Right lobe of liver (tissue), 6 donors: ENCODE data around the gene POM121L2. TPM values are rescaled to one million over a fixed set of nuclear protein-coding genes. Genes with fewer than 3 reads are reported as not detected.

Experiments
- ATAC-seq, 4 donors: fragments of 200-7000 bp; cut with Tn5 transposase; one replicate each; pipeline ENCODE4 v1.9.1; 2020; ENCODE audit warnings: mild to moderate bottlenecking in 4 of 4, moderate library complexity in 4 of 4
- DNase-seq, 3 donors: peaks; one replicate each; pipeline ENCODE4 v3.0.0-alpha.2; 2020
- H3K27ac ChIP-seq, 3 donors: fragments of 200-600 bp; one replicate each; pipeline ENCODE4 v1.8.0; 2022
- H3K27me3 ChIP-seq, 2 donors: fragments of 200-600 bp; one replicate each; pipeline ENCODE4 v1.8.0; 2022
- H3K36me3 ChIP-seq, 4 donors: fragments of 200-600 bp; sonication (generic) in 1 of 4; one replicate each; pipeline versions ENCODE4 v1.5.1 to v1.8.0; 2017 to 2022; ENCODE audit warnings: control low read depth in 1 of 4
- H3K4me1 ChIP-seq, 4 donors: fragments of 200-600 bp; sonication (generic) in 1 of 4; one replicate each; pipeline versions ENCODE4 v1.5.1 to v1.8.0; 2017 to 2022; ENCODE audit warnings: control low read depth in 1 of 4
- H3K4me3 ChIP-seq, 3 donors: fragments of 200-600 bp; one replicate each; pipeline ENCODE4 v1.8.0; 2022
- H3K9me3 ChIP-seq, 4 donors: fragments of 200-600 bp; sonication (generic) in 1 of 4; one replicate each; pipeline versions ENCODE4 v1.5.1 to v1.8.0; 2017 to 2022; ENCODE audit warnings: control low read depth in 1 of 4
- CTCF ChIP-seq, 4 donors: fragments of 200-600 bp in 3 of 4; fragments of 450-650 bp in 1 of 4; IDR thresholded peaks; one replicate each; pipeline versions ENCODE4 v1.5.1 to v1.8.0; 2016 to 2022; ENCODE audit warnings: antibody characterized with exemption in 4 of 4, mild to moderate bottlenecking in 2 of 4
- POLR2A ChIP-seq: fragments of 450-650 bp; IDR thresholded peaks from one replicate; pipeline ENCODE4 v1.6.1; 2017; ENCODE audit warnings: antibody characterized with exemption, mild to moderate bottlenecking
- WGBS: methylation state at CpG from one replicate; pipeline ENCODE4 v1.1.6; 2018; ENCODE audit warnings: low coverage, low lambda C conversion rate; ENCODE audit not compliant: insufficient coverage; ENCODE audit errors: missing lambda C conversion rate; 5-methylcytosine and 5-hydroxymethylcytosine counted together
- intact Hi-C, 2 donors: fragments of 100-400 bp; cut with DNase I; formaldehyde crosslinking; loops; one replicate each; pipeline versions ENCODE4 v1.11.2 to v1.14.1; 2022
- total RNA-seq, 6 experiments: library from RNA; depleted of rRNA in 2 of 6; stranded (reverse); fragments of >200 nt in 2 of 6; fragmentation: NEBNext Ultra II Directional in 3 of 6; extraction: Animal tissue kit (Norgen Biotek cat#: 25700) in 3 of 6; gene quantifications; one replicate each; pipeline versions ENCODE4 v1.1.0 to v1.2.4, GENCODE V29; 2016 to 2023
- donor health status: DM: no; HTN: yes; CAD: no.
- donor health status: DM: no; HTN: no; CAD: no.
- donor health status: DM: no; HTN: no; CAD: no.
- donor health status: DM: no; HTN: yes; CAD: no.
- donor health status: DM: no; HTN: yes; CAD: no.

POM121L2 gene
- total RNA-seq, 6 experiments from 2014 or later = not detected

GRCh38 chr6:27290850-27291208, 21.2 kb downstream of the POM121L2 start:
- no peak for TF ChIP-seq POLR2A
- ATAC-seq (no peak), DNase-seq (no peak)
- H3K27me3 ChIP-seq = peaks cover 6 to 35% of the 10 kb centered on the region in 2 donors
- intact Hi-C loops = no loop called here
- no peaks in the 10 kb centered on the region for H3K9me3 ChIP-seq
- WGBS = 11% methylated on average over 10 of the region's 10 CpGs
- H3K27ac ChIP-seq = no peak overlapping the region
- no peaks in the 10 kb centered on the region for H3K4me1 ChIP-seq
- H3K36me3 ChIP-seq = no peaks in the 10 kb centered on the region
- H3K4me3 ChIP-seq = no peak overlapping the region

- Histone ChIP-seq H3K9me3 (no peaks in the 10 kb centered on the region), H3K36me3 (no peaks in the 10 kb centered on the region), H3K4me3 (no peak overlapping the region), H3K4me1 (no peaks in the 10 kb centered on the region), H3K27ac (no peak overlapping the region), H3K27me3 (peaks cover 6 to 35% of the 10 kb centered on the region in 2 donors)
- DNase-seq (no peak), ATAC-seq (no peak)
- intact Hi-C loops = no loop called here
- TF ChIP-seq CTCF (IDR thresholded peaks at IDR 0.05) = no peak
- no peak for TF ChIP-seq POLR2A
- 3% methylated on average over 25 of the region's 25 CpGs for WGBS
Observed at GRCh38 chr6:27290065-27290849, 21.8 kb downstream of the POM121L2 start.

- 4% methylated on average over 24 of the region's 33 CpGs for WGBS
- Histone ChIP-seq H3K27me3 (peaks cover 3 to 44% of the 10 kb centered on the region in 2 donors), H3K27ac (no peak overlapping the region), H3K4me3 (no peak overlapping the region), H3K4me1 (no peaks in the 10 kb centered on the region), H3K36me3 (no peaks in the 10 kb centered on the region), H3K9me3 (no peaks in the 10 kb centered on the region)
- TF ChIP-seq CTCF (IDR thresholded peaks at IDR 0.05) = no peak
- no peak for TF ChIP-seq POLR2A
- intact Hi-C loops = no loop called here
- ATAC-seq = no peak
- DNase-seq = no peak
Observed at GRCh38 chr6:27288136-27289044, 23.7 kb downstream of the POM121L2 start.

GRCh38 chr6:27287751-27288135, 24.3 kb downstream of the POM121L2 start:
- H3K4me3 ChIP-seq = no peak overlapping the region
- DNase-seq (no peak), ATAC-seq (no peak)
- no peaks in the 10 kb centered on the region for H3K36me3 ChIP-seq
- H3K27me3 ChIP-seq = peaks cover 4 to 42% of the 10 kb centered on the region in 2 donors
- H3K9me3 ChIP-seq = no peaks in the 10 kb centered on the region
- intact Hi-C loops = no loop called here
- 5% methylated on average over 8 of the region's 8 CpGs for WGBS
- no peaks in the 10 kb centered on the region for H3K4me1 ChIP-seq
- TF ChIP-seq POLR2A (no peak), CTCF (IDR thresholded peaks at IDR 0.05) (no peak)
- H3K27ac ChIP-seq = no peak overlapping the region

- intact Hi-C loops = no loop called here
- no peak overlapping the region for H3K4me3 ChIP-seq
- DNase-seq (no peak), ATAC-seq (no peak)
- H3K27me3 ChIP-seq = peaks cover 4 to 38% of the 10 kb centered on the region in 2 donors
- TF ChIP-seq POLR2A = no peak
- TF ChIP-seq CTCF (IDR thresholded peaks at IDR 0.05) = no peak
- no peaks in the 10 kb centered on the region for H3K36me3 ChIP-seq
- H3K27ac ChIP-seq = no peak overlapping the region
- 59% methylated on average over 2 of the region's 2 CpGs for WGBS
- no peaks in the 10 kb centered on the region for H3K9me3 ChIP-seq
- no peaks in the 10 kb centered on the region for H3K4me1 ChIP-seq
Observed at GRCh38 chr6:27286141-27286540, 25.9 kb downstream of the POM121L2 start.
